Ovary (tissue), 3 donors: ENCODE results near the gene ENAH.

ENCODE experiments used
- EP300 ChIP-seq: sonication (generic); formaldehyde crosslinking; IDR thresholded peaks from one replicate; pipeline ENCODE4 v1.6.1; 2017; ENCODE audit warnings: antibody characterized with exemption
- POLR2A ChIP-seq: fragments of 450-650 bp; IDR thresholded peaks from one replicate; pipeline ENCODE4 v1.6.1; 2017; ENCODE audit warnings: antibody characterized with exemption, mild to moderate bottlenecking, moderate library complexity
- TF ChIP-seq, protein P1 (sequence below), 3 donors: fragments of 450-650 bp in 2 of 3; fragments of 200-600 bp in 1 of 3; IDR thresholded peaks; one replicate each; pipeline versions ENCODE4 v1.5.1 to v1.8.0; 2016 to 2022; ENCODE audit warnings: antibody characterized with exemption in 3 of 3, mild to moderate bottlenecking in 1 of 3
- donor health status: DM: no; HTN: no; CAD: no.

GRCh38 chr1:225694151-225694603 lies 41.3 kb upstream of the ENAH start:
- TF ChIP-seq, protein P1, sequence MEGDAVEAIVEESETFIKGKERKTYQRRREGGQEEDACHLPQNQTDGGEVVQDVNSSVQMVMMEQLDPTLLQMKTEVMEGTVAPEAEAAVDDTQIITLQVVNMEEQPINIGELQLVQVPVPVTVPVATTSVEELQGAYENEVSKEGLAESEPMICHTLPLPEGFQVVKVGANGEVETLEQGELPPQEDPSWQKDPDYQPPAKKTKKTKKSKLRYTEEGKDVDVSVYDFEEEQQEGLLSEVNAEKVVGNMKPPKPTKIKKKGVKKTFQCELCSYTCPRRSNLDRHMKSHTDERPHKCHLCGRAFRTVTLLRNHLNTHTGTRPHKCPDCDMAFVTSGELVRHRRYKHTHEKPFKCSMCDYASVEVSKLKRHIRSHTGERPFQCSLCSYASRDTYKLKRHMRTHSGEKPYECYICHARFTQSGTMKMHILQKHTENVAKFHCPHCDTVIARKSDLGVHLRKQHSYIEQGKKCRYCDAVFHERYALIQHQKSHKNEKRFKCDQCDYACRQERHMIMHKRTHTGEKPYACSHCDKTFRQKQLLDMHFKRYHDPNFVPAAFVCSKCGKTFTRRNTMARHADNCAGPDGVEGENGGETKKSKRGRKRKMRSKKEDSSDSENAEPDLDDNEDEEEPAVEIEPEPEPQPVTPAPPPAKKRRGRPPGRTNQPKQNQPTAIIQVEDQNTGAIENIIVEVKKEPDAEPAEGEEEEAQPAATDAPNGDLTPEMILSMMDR (IDR thresholded peaks at IDR 0.05), result no peak
- no peak for TF ChIP-seq POLR2A
- TF ChIP-seq EP300, result no peak
